HFFc6 (cell line): ENCODE data around the gene CLSTN2. TPM values are rescaled to one million over a fixed set of nuclear protein-coding genes. Genes with fewer than 3 reads are reported as not detected.

ENCODE experiments used
- DNase-seq: peaks from one replicate; pipeline ENCODE4 v3.0.0-alpha.2; 2018
- H3K27ac Mint-ChIP-seq: 2 replicates; pipeline ENCODE4 v1.8.0; 2020; ENCODE audit warnings: mild to moderate bottlenecking, mixed read lengths
- H3K27me3 Mint-ChIP-seq: 2 replicates; pipeline ENCODE4 v1.8.0; 2021; ENCODE audit warnings: mild to moderate bottlenecking, moderate library complexity, mixed read lengths; ENCODE audit not compliant: insufficient read depth
- H3K36me3 Mint-ChIP-seq: 2 replicates; pipeline ENCODE4 v1.8.0; 2021; ENCODE audit warnings: low read depth, mixed read lengths
- H3K4me1 Mint-ChIP-seq: 2 replicates; pipeline ENCODE4 v1.8.0; 2020; ENCODE audit warnings: low read depth, mixed read lengths
- H3K4me3 Mint-ChIP-seq: 2 replicates; pipeline ENCODE4 v1.8.0; 2020; ENCODE audit warnings: mild to moderate bottlenecking, moderate library complexity, mixed read lengths
- H3K9me3 Mint-ChIP-seq: 2 replicates; pipeline ENCODE4 v1.8.0; 2020; ENCODE audit warnings: mild to moderate bottlenecking, mixed read lengths
- CTCF ChIP-seq: fragments of 200-600 bp; sonication (generic); IDR thresholded peaks from 2 replicates; pipeline ENCODE4 v1.5.0; 2021; ENCODE audit warnings: antibody characterized with exemption, mild to moderate bottlenecking
- total RNA-seq, 6 experiments: library from RNA; stranded (reverse); fragmentation: NEBNext Ultra II Directional; extraction: Animal tissue kit (Norgen Biotek cat#: 25700); gene quantifications; 2 replicates in 1 of 6; 3 replicates in 5 of 6; pipeline ENCODE4 v1.2.3, GENCODE V29; 2021

CLSTN2 gene
- total RNA-seq, 6 experiments from 2014 or later, result 0.05 TPM; not detected in 5

GRCh38 chr3:140176526-140176925 is 241.5 kb downstream of the CLSTN2 start:
- Mint-ChIP-seq H3K36me3 (no peaks in the 10 kb centered on the region; the same call in 1 of the 2 replicates), H3K9me3 (peaks cover 28% of the 10 kb centered on the region), H3K4me1 (no peaks in the 10 kb centered on the region), H3K4me3 (no peak overlapping the region), H3K27me3 (no peaks in the 10 kb centered on the region), H3K27ac (no peak overlapping the region)
- no peak for TF ChIP-seq CTCF
- no peak for DNase-seq

GRCh38 chr3:140177943-140178342 is 243.0 kb downstream of the CLSTN2 start:
- no peak for TF ChIP-seq CTCF
- Mint-ChIP-seq H3K4me1 (no peaks in the 10 kb centered on the region), H3K27ac (no peak overlapping the region), H3K27me3 (no peaks in the 10 kb centered on the region), H3K9me3 (peaks cover 39% of the 10 kb centered on the region), H3K4me3 (no peak overlapping the region), H3K36me3 (no peaks in the 10 kb centered on the region; the same call in 1 of the 2 replicates)
- DNase-seq, result no peak

GRCh38 chr3:140178482-140178881 is 243.5 kb downstream of the CLSTN2 start:
- Mint-ChIP-seq H3K27me3 (no peaks in the 10 kb centered on the region), H3K36me3 (no peaks in the 10 kb centered on the region; the same call in 1 of the 2 replicates), H3K9me3 (peaks cover 44% of the 10 kb centered on the region), H3K4me1 (no peaks in the 10 kb centered on the region), H3K27ac (no peak overlapping the region), H3K4me3 (no peak overlapping the region)
- no peak for TF ChIP-seq CTCF
- DNase-seq, result no peak

GRCh38 chr3:140180603-140181002 is 245.6 kb downstream of the CLSTN2 start:
- no peak for TF ChIP-seq CTCF
- no peak for DNase-seq
- peaks cover 55% of the 10 kb centered on the region for H3K9me3 Mint-ChIP-seq
- no peak overlapping the region for H3K4me3 Mint-ChIP-seq
- no peaks in the 10 kb centered on the region for H3K36me3 Mint-ChIP-seq
- H3K27me3 Mint-ChIP-seq, result no peaks in the 10 kb centered on the region
- no peaks in the 10 kb centered on the region for H3K4me1 Mint-ChIP-seq
- no peak overlapping the region for H3K27ac Mint-ChIP-seq

GRCh38 chr3:140185375-140185774 is 250.4 kb downstream of the CLSTN2 start:
- Mint-ChIP-seq H3K4me1 (no peaks in the 10 kb centered on the region), H3K9me3 (peaks cover 71% of the 10 kb centered on the region), H3K4me3 (no peak overlapping the region), H3K27ac (no peak overlapping the region), H3K36me3 (no peaks in the 10 kb centered on the region), H3K27me3 (peaks cover 3% of the 10 kb centered on the region; the same call in 1 of the 2 replicates)
- no peak for DNase-seq
- TF ChIP-seq CTCF, result no peak

- H3K4me3 Mint-ChIP-seq, result no peak overlapping the region
- H3K27me3 Mint-ChIP-seq, result peaks cover 3% of the 10 kb centered on the region; the same call in 1 of the 2 replicates
- peak; percentile 14 for DNase-seq
These were observed 251.5 kb downstream of the CLSTN2 start for GRCh38 chr3:140186421-140186920.

More at GRCh38 chr3:140186421-140186920, 251.5 kb downstream of the CLSTN2 start:
- Mint-ChIP-seq H3K4me1 (no peaks in the 10 kb centered on the region), H3K9me3 (peaks cover 65% of the 10 kb centered on the region), H3K36me3 (no peaks in the 10 kb centered on the region), H3K27ac (no peak overlapping the region)
- no peak for TF ChIP-seq CTCF
